ENCODE measurements around the gene HGS.

HGS gene

GRCh38 chr17:81656835-81657234 lies 27.0 kb upstream of the HGS start:
- peak in 1 of 2 donors; percentile 22 for DNase-seq (ENCODE audit: low read depth in 2 of 2)
- H3K4me3 ChIP-seq (replicated peaks in 1 of 2; ENCODE audit: low read depth in 2 of 2, low read length in 2 of 2): no peak overlapping the region
- no peak for TF ChIP-seq CTCF (IDR thresholded peaks at IDR 0.05; ENCODE audit: low read depth, low read length)

- H3K4me3 ChIP-seq (replicated peaks in 1 of 2; ENCODE audit: low read depth in 2 of 2, low read length in 2 of 2): no peak overlapping the region
- DNase-seq (ENCODE audit: low read depth in 2 of 2): no peak
- no peak for TF ChIP-seq CTCF (IDR thresholded peaks at IDR 0.05; ENCODE audit: low read depth, low read length)
Measured at GRCh38 chr17:81659038-81659437, 24.8 kb upstream of the HGS start.

GRCh38 chr17:81660441-81660840 lies 23.4 kb upstream of the HGS start:
- DNase-seq (ENCODE audit: low read depth in 2 of 2): no peak
- H3K4me3 ChIP-seq (replicated peaks in 1 of 2; ENCODE audit: low read depth in 2 of 2, low read length in 2 of 2): no peak overlapping the region
- no peak for TF ChIP-seq CTCF (IDR thresholded peaks at IDR 0.05; ENCODE audit: low read depth, low read length)

- no peak for DNase-seq (ENCODE audit: low read depth in 2 of 2)
- no peak for TF ChIP-seq CTCF (IDR thresholded peaks at IDR 0.05; ENCODE audit: low read depth, low read length)
- H3K4me3 ChIP-seq (replicated peaks in 1 of 2; ENCODE audit: low read depth in 2 of 2, low read length in 2 of 2): no peak overlapping the region
Measured at GRCh38 chr17:81662002-81662401, 21.8 kb upstream of the HGS start.

- no peak overlapping the region for H3K4me3 ChIP-seq (replicated peaks in 1 of 2; ENCODE audit: low read depth in 2 of 2, low read length in 2 of 2)
- no peak for TF ChIP-seq CTCF (IDR thresholded peaks at IDR 0.05; ENCODE audit: low read depth, low read length)
- DNase-seq (ENCODE audit: low read depth in 2 of 2): peak in 1 of 2 donors; percentile 16
Measured at GRCh38 chr17:81664051-81664470, 19.8 kb upstream of the HGS start.

GRCh38 chr17:81665205-81666091 lies 18.4 kb upstream of the HGS start:
- peak; percentile 28 to 42 for DNase-seq (ENCODE audit: low read depth in 2 of 2)
- peak overlapping the region; percentile 92 to 94 for H3K4me3 ChIP-seq (replicated peaks in 1 of 2; ENCODE audit: low read depth in 2 of 2, low read length in 2 of 2)
- TF ChIP-seq CTCF (IDR thresholded peaks at IDR 0.05; ENCODE audit: low read depth, low read length): no peak

GRCh38 chr17:81666092-81666341 lies 17.8 kb upstream of the HGS start:
- DNase-seq (ENCODE audit: low read depth in 2 of 2): no peak

More at GRCh38 chr17:81666092-81666341, 17.8 kb upstream of the HGS start:
- peak overlapping the region; percentile 92 to 94 for H3K4me3 ChIP-seq (replicated peaks in 1 of 2; ENCODE audit: low read depth in 2 of 2, low read length in 2 of 2)
- no peak for TF ChIP-seq CTCF (IDR thresholded peaks at IDR 0.05; ENCODE audit: low read depth, low read length)

Measured in cardiac fibroblast (primary cell).